SH-SY5Y (cell line): ENCODE data around the gene B4GALNT1.

ENCODE experiments used
- GATA2 ChIP-seq: IDR thresholded peaks from 2 replicates; pipeline ENCODE4 v1.6.1; 2011; ENCODE audit warnings: mild to moderate bottlenecking, low read depth, low read length
- GATA3 ChIP-seq: IDR thresholded peaks from 2 replicates; pipeline ENCODE4 v1.6.1; 2011; ENCODE audit warnings: low read depth, mild to moderate bottlenecking, low read length, moderate library complexity

GRCh38 chr12:57626921-57627445, 6.0 kb downstream of the B4GALNT1 start:
- TF ChIP-seq GATA3 (no peak), GATA2 (no peak)
